GM18498 (cell line): Measurements from ENCODE around the gene OR4N5.
"Not testable (repeated sequence)": the region's sequence is repeated elsewhere in the genome, so short reads cannot be mapped to it uniquely, and the experiment has no call there.

Experiments used
- ATAC-seq: cut with Tn5 transposase; IDR thresholded peaks from one replicate; pipeline ENCODE4 v1.9.1; 2021; ENCODE audit warnings: mild to moderate bottlenecking, moderate library complexity; ENCODE audit not compliant: unreplicated experiment

OR4N5 gene, protein sequence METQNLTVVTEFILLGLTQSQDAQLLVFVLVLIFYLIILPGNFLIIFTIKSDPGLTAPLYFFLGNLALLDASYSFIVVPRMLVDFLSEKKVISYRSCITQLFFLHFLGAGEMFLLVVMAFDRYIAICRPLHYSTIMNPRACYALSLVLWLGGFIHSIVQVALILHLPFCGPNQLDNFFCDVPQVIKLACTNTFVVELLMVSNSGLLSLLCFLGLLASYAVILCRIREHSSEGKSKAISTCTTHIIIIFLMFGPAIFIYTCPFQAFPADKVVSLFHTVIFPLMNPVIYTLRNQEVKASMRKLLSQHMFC

GRCh38 chr14:20138520-20138919, at the start of gene OR4N5:
TSS of gene OR4N5 (plus strand) at chr14:20138820. CDS start at chr14:20143736, 4,916 bp downstream.
- no peak for ATAC-seq

- no peak for ATAC-seq
These were observed 46.6 kb upstream of the OR4N5 start for GRCh38 chr14:20092050-20092449.

GRCh38 chr14:20093442-20093841, 45.2 kb upstream of the OR4N5 start:
- ATAC-seq, result no peak

DNA sequence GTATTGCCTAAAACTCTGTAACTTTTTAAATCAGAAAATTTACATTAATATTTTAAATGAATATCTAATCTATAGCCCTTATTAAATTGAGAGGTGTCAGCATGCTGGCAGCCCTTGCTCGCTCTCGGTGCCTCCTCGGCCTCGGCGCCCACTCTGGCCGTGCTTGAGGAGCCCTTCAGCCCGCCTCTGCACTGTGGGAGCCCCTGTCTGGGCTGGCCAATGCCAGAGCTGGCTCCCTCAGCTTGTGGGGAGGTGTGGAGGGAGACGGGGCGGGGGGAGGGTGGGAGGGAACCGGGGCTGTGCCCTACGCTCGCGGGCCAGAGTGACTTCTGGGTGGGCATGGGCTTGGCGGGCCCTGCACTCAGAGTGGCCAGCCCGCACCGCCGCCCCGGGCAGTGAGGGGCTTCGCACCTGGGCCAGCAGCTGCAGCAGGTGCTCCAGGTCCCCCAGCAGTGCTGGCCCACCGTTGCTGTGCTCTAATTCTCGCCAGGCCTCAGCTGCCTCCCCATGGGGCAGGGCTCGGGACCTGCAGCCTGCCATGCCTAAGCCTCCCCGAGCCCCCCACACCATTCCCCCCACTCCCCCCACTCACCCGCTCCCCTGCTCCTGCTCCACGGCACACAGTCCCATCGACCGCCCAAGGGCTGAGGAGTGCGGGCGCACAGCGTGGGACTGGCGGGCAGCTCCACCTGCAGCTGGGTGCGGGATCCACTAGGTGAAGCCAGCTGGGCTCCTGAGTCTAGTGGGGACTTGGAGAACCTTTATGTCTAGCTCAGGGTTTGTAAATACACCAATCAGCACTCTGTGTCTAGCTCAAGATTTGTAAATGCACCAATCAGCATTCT, 39.5 kb upstream of the OR4N5 start:
- not testable (repeated sequence) for ATAC-seq

DNA sequence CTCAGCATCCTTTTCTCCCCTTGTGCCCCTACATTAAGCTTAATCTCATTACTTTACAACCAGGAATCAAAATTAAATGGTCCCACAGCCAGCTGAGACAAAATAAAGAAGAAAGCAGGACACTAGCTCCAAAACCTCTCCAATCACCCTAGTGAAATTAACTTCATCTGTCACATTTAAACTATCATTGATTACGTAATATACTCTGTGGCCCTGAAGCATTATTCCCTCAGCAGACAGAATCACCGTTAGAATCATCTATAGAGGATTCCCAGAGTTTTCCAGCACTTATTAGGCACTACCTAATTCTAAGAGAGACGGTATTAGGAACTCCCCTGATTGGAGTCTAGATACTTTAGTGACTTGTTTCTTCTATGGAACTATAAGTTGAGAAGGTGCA, 28.2 kb upstream of the OR4N5 start, which contains the start of gene OR4K17:
OR4K17 (plus strand) TSS at position 302 of the 400 bp plus-strand sequence. CDS start 6,761 bp downstream, outside the sequence.
- ATAC-seq, result no peak

DNA sequence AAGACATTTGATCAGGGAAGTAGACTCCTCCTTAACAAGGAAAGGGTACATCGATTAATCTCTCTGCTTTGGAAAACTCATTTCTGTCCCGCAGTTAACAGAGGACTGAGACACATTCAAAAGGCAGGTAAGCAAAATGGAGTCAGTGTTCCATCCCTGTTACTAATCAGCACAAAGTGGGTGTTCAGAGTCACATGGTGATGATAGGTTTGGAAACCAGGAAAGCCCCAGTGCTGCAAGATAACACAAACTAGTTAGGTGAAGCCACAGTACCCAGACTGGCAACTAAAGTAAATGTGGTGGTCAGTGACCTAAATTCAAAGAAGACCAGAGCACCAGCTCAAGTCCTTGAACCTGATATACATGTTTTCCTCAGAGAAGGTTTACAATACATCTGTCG, 26.3 kb upstream of the OR4N5 start:
- no peak for ATAC-seq

DNA sequence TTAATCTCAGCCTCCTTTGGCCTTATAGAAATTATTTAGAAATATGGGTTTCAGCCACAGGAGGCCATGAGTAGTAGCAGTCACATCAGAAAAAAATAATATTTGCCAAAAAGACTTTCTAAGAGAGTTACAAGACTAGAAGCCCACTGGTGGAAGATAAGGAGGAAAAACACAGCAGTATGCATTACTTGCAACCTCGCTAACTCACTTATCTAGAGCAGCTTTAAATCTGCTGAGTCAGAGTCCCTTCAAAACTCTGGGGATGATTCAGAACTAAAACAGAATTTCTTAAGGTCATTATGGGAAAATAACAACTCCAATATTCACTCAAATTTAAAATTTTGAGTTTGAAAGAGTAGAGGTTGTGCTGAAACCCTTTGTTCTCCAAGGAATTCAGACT, 21.9 kb upstream of the OR4N5 start:
- ATAC-seq, result no peak

DNA sequence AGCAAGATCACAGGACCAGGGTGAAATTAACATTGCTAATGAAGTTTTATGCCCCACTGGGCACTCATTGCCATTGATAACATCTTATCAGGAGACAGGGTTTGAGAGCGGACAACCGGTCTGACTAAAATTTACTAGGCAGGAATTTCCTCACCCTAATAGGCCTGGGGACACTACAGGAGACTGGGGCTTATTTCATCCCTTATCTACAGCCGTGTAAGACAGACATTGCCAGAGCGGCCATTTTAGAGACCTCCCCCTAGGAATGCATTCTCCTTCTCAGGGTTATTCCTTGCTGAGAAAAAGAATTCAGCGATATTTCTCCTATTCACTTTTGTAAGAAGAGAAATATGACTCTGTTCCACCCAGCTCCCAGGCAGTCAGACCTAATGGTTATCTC, 19.8 kb upstream of the OR4N5 start:
- no peak for ATAC-seq

DNA sequence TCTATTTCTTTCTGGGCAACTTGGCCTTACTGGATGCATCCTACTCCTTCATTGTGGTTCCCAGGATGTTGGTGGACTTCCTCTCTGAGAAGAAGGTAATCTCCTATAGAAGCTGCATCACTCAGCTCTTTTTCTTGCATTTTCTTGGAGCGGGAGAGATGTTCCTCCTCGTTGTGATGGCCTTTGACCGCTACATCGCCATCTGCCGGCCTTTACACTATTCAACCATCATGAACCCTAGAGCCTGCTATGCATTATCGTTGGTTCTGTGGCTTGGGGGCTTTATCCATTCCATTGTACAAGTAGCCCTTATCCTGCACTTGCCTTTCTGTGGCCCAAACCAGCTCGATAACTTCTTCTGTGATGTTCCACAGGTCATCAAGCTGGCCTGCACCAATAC, 5.3 kb downstream of the OR4N5 start:
- no peak for ATAC-seq

GRCh38 chr14:20144820-20145219, 6.2 kb downstream of the OR4N5 start:
- no peak for ATAC-seq

DNA sequence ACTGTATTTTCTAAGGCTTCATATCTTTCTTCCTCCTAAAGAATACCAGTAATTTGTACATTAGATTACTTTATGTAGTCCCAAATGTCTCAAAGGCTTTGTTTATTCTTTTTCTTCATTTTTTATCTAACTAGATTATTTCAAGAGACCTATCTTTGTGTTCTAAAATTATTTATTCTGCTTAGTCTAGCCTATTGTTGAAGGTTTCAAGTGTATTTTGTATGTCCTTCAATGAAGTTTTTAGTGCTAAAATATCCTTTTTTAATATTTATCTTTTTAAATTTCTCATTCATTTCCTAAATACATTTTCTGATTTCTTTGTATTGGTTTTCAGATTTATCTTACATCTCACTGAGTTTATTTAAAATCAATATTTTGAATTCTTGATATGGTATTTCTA, 25.8 kb downstream of the OR4N5 start:
- ATAC-seq, result no peak

GRCh38 chr14:20167091-20167490, 28.5 kb downstream of the OR4N5 start:
- no peak for ATAC-seq

- not testable (repeated sequence) for ATAC-seq
These were observed 31.2 kb downstream of the OR4N5 start for GRCh38 chr14:20169852-20170251.

- not testable (repeated sequence) for ATAC-seq
These were observed 35.6 kb downstream of the OR4N5 start for GRCh38 chr14:20174205-20174604.

DNA sequence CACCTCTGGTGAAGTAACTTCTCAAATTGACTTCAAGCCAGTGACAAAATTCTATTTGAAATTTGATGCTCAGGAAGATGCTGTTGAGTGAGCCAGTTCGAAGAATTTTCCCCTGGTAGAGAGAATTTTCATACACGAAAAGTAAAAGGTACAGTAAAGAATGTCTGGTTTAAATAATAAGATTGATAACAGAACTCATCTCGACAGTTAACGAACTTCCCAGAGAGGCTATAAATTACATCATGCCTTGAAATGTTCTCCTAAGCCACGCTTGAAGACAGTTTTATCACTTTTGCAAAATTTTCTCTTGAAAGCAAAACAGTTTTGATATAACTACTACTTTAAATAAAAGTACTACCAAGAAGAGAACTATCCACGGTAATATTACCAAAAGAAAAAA, 37.7 kb downstream of the OR4N5 start:
- ATAC-seq, result no peak

GRCh38 chr14:20177433-20177974, 38.9 kb downstream of the OR4N5 start:
- no peak for ATAC-seq

GRCh38 chr14:20179218-20179617, 40.6 kb downstream of the OR4N5 start:
- no peak for ATAC-seq

DNA sequence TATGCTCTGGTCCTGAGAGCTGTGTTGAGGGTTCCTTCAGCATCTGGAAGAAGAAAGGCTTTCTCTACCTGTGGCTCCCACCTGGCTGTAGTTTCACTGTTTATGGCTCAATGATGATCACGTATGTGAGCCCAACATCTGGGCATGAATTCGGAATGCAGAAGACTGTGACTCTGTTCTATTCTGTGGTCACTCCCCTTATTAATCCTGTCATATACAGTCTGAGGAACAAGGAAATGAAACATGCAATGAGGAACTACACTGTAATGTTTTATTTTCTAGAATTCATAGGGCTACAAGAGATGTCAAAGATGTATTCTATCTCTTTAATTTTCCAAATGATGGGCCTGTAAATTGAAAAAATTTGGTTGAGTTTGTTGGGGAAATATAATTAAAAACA, 41.3 kb downstream of the OR4N5 start:
- no peak for ATAC-seq

- ATAC-seq, result no peak
These were observed 41.9 kb downstream of the OR4N5 start for GRCh38 chr14:20180486-20180885.

- no peak for ATAC-seq
These were observed 45.6 kb downstream of the OR4N5 start for GRCh38 chr14:20184181-20184580.

- ATAC-seq, result no peak
These were observed 52.0 kb downstream of the OR4N5 start, which contains the start of gene OR11G2 for GRCh38 chr14:20190596-20190995. TSS of gene OR11G2 (plus strand) at chr14:20190896. CDS start at chr14:20197438, 6,542 bp downstream.

- no peak for ATAC-seq
These were observed 52.8 kb downstream of the OR4N5 start for GRCh38 chr14:20191396-20191795.
